ENCODE results near the gene OR4D2. TPM values are rescaled to one million over a fixed set of nuclear protein-coding genes. Genes with fewer than 3 reads are reported as not detected.

Gene OR4D2
- polyA plus RNA-seq, 1 of the 3 experiments (the other 2 are of a cell fraction), result not detected

DNA sequence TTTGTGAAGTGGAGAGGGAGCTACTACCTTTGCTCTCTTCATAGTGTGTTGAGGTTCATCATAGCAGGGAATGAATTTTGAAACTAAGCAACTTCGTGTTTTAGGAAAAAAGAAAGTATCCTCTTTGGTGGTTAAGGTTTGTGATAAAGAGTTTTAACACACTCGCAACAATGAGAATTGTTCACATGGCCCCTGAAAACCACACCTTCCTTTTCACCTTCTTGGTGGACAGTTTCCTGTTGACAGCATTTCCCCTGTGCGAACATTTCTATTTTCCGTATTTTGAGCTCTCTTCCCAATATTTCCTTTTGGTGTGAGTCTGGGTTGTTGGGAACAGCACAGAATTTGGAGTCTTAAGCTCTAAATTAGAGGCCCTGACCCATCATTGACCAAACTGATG, 3.8 kb downstream of the OR4D2 start:
- CTCF ChIA-PET, result interaction anchor here (0.8 to 3.1 kb wide), 9 partner anchors 9 to 171 kb away, joined by 3 to 16 read pairs (median 5); partner anchors contain the start of gene MKS1
- Histone ChIP-seq H3K27me3 (ENCODE audit: insufficient read depth) (peaks cover 5% of the 10 kb centered on the region; the same call in 1 of the 2 replicates), H3K9ac (no peak overlapping the region), H4K20me1 (ENCODE audit: insufficient read depth) (no peaks in the 10 kb centered on the region), H3K79me2 (ENCODE audit: insufficient read depth) (no peaks in the 10 kb centered on the region), H2AFZ (ENCODE audit: low read depth) (no peak overlapping the region), H3K4me3 (ENCODE audit: low read depth in 2 of 2, low read length in 1 of 2) (no peak overlapping the region), H3K4me2 (no peak overlapping the region), H3K9me3 (no peaks in the 10 kb centered on the region), H3K36me3 (replicated peaks in 1 of 2; ENCODE audit: control insufficient read depth in 1 of 2, insufficient read depth in 2 of 2, low read length in 1 of 2) (no peaks in the 10 kb centered on the region), H3K4me1 (ENCODE audit: control insufficient read depth in 1 of 2, insufficient read depth in 2 of 2, low read depth in 1 of 2, low read length in 1 of 2) (peaks cover 0 to 2% of the 10 kb centered on the region in 2 experiments; a peak in 1 of 4 replicates), H3K27ac (ENCODE audit: low read depth in 2 of 2, low read length in 1 of 2) (no peak overlapping the region), H3F3A (replicated peaks; ENCODE audit: insufficient read depth) (no peaks in the 10 kb centered on the region), H3K9me2 (no peaks in the 10 kb centered on the region)
- no peak for DNase-seq
- 22% methylated on average over 4 of the region's 4 CpGs for WGBS (ENCODE audit: low lambda C conversion rate)
- TF ChIP-seq, protein P1, sequence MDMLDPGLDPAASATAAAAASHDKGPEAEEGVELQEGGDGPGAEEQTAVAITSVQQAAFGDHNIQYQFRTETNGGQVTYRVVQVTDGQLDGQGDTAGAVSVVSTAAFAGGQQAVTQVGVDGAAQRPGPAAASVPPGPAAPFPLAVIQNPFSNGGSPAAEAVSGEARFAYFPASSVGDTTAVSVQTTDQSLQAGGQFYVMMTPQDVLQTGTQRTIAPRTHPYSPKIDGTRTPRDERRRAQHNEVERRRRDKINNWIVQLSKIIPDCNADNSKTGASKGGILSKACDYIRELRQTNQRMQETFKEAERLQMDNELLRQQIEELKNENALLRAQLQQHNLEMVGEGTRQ (IDR thresholded peaks at IDR 0.05; ENCODE audit: borderline replicate concordance, low read depth, low read length), result no peak
- TF ChIP-seq, protein P2, sequence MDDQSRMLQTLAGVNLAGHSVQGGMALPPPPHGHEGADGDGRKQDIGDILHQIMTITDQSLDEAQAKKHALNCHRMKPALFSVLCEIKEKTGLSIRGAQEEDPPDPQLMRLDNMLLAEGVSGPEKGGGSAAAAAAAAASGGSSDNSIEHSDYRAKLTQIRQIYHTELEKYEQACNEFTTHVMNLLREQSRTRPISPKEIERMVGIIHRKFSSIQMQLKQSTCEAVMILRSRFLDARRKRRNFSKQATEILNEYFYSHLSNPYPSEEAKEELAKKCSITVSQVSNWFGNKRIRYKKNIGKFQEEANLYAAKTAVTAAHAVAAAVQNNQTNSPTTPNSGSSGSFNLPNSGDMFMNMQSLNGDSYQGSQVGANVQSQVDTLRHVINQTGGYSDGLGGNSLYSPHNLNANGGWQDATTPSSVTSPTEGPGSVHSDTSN (IDR thresholded peaks at IDR 0.05), result no peak
- no peak for TF ChIP-seq CHD2 (IDR thresholded peaks at IDR 0.05; ENCODE audit: low read length, partially characterized antibody)
- TF ChIP-seq RXRA (IDR thresholded peaks at IDR 0.05; ENCODE audit: borderline replicate concordance, low read depth), result no peak
- TF ChIP-seq TAF1 (IDR thresholded peaks at IDR 0.05; ENCODE audit: borderline replicate concordance, low read depth, low read length), result no peak
- TF ChIP-seq ELF1 (IDR thresholded peaks at IDR 0.05), result no peak
- no peak for TF ChIP-seq RCOR1 (IDR thresholded peaks at IDR 0.05; ENCODE audit: low read length)
- no peak for TF ChIP-seq EZH2phosphoT487 (IDR thresholded peaks at IDR 0.05; ENCODE audit: borderline replicate concordance, low read depth)
- TF ChIP-seq, protein P3, sequence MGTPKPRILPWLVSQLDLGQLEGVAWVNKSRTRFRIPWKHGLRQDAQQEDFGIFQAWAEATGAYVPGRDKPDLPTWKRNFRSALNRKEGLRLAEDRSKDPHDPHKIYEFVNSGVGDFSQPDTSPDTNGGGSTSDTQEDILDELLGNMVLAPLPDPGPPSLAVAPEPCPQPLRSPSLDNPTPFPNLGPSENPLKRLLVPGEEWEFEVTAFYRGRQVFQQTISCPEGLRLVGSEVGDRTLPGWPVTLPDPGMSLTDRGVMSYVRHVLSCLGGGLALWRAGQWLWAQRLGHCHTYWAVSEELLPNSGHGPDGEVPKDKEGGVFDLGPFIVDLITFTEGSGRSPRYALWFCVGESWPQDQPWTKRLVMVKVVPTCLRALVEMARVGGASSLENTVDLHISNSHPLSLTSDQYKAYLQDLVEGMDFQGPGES (IDR thresholded peaks at IDR 0.05; ENCODE audit: low read depth, low read length), result no peak
- TF ChIP-seq SMC3 (IDR thresholded peaks at IDR 0.05; ENCODE audit: low read depth, low read length), result no peak
- TF ChIP-seq NFIC (IDR thresholded peaks at IDR 0.05; ENCODE audit: borderline replicate concordance), result no peak
- no peak for TF ChIP-seq FOXM1 (IDR thresholded peaks at IDR 0.05; ENCODE audit: low read depth)
- TF ChIP-seq, protein P4, sequence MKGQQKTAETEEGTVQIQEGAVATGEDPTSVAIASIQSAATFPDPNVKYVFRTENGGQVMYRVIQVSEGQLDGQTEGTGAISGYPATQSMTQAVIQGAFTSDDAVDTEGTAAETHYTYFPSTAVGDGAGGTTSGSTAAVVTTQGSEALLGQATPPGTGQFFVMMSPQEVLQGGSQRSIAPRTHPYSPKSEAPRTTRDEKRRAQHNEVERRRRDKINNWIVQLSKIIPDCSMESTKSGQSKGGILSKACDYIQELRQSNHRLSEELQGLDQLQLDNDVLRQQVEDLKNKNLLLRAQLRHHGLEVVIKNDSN (IDR thresholded peaks at IDR 0.05; ENCODE audit: borderline replicate concordance, low read depth), result no peak
- POLR2A ChIA-PET, result interaction anchor here (0.6 kb wide), 1 partner anchor 299 kb away, joined by 3 read pairs; no protein-coding TSS in a partner anchor
